ENCODE measurements around the gene CZIB.

DNA sequence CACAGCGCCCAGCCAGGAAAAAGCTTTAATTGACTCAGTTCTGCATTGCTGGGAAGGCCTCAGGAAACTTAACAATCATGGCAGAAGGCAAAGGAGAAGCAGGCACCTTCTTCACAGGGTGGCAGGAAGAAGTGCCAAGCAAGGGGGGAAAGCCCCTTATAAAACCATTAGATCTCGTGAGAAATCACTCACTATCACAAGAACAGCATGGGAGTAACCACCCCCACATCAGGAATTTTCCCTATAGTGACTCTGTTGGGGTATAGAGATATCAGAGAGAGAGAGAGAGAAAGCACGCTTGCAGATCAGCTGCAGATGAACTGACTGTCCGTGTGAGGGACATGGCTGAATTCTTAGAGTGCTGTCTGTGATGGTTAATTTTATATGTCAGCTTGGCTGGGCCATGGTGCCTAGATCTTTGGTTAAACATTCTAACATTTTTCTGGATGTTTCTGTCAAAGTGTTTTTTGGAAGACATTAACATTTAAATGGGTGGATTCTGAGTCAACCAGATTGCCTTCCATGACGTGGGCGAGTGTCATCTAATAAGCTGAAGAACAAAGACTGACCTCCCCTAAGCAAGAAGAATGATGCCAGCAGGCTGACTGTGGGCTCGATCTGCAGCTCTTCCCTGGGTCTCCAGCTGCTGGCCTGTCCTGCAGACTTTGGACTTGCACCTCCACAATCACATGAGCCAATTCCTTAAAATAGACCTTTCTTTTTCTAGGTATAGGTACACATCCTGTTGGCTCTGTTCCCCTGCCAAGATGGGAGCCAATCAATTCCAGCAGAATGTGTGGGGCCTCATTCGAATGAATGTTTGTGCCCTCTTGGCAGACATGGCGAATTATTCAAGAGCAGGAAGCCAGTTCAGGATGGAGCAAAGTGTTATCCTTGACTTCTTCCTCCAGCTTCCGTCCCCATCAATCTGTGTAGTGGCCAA is 45.2 kb downstream of the CZIB start:
- TF ChIP-seq, protein P1, sequence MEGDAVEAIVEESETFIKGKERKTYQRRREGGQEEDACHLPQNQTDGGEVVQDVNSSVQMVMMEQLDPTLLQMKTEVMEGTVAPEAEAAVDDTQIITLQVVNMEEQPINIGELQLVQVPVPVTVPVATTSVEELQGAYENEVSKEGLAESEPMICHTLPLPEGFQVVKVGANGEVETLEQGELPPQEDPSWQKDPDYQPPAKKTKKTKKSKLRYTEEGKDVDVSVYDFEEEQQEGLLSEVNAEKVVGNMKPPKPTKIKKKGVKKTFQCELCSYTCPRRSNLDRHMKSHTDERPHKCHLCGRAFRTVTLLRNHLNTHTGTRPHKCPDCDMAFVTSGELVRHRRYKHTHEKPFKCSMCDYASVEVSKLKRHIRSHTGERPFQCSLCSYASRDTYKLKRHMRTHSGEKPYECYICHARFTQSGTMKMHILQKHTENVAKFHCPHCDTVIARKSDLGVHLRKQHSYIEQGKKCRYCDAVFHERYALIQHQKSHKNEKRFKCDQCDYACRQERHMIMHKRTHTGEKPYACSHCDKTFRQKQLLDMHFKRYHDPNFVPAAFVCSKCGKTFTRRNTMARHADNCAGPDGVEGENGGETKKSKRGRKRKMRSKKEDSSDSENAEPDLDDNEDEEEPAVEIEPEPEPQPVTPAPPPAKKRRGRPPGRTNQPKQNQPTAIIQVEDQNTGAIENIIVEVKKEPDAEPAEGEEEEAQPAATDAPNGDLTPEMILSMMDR (IDR thresholded peaks at IDR 0.05) = no peak
- TF ChIP-seq POLR2AphosphoS5 (IDR thresholded peaks at IDR 0.05) = no peak
